Measurements from ENCODE around the gene ROBO4. TPM values are rescaled to one million over a fixed set of nuclear protein-coding genes. Genes with fewer than 3 reads are reported as not detected.

ROBO4 gene
- total RNA-seq, result 278 and 426 TPM in 2 replicates

DNA sequence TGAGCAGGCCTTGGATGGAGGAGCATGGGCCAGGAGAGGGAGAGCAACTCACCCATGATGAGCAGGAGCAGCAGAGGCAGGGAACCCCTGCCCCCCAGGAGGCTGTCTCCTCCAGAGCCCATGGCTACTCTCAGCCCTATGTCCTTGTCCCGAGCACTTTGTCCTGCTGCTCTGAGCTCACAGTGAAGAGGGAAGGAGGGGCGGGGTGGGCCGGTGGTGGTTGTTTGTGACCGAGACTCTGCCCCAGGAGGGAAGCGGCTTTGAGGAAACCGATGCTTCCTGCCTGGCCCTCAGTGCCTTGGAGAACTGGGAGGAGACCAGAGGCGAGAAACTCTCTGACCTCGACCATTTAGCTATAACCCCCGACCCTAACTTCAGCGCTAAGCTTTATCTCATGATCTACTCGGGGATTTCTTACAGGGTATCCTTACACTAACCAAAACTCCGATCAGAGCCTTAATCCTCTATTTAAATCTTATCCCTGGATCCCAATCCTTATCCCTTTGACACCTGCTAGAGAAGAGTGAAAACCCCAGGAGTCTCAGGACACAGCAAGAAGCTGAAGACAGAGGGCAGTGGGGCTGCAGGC, at the start of gene ROBO4:
TSS of gene ROBO4 (minus strand) at position 192 of the 589 bp plus-strand sequence. CDS start at position 122, 70 bp downstream.
- peak in 1 of 2 donors; percentile 81 for DNase-seq (ENCODE audit: low read depth in 2 of 2)

DNA sequence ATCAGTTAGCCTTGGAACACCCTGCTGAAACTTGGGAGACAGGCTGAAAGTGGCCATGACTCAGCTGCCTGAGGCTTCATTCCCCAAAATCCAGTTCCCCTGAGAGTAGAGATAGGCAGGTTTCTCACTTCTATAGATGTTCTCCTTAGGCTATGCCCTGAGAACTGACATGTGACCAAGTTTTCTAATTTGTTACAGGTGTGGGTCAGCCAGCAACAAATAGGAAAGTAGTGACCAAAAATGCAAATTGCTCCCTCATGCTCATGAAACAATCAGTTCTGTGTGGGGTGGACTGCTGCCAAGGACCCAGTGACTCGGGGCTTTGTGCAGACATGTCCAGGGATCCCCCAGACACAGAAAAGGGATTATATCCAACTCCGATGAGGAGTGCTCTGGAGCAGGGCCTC, 49.1 kb upstream of the ROBO4 start:
- DNase-seq (ENCODE audit: low read depth in 2 of 2), result no peak

DNA sequence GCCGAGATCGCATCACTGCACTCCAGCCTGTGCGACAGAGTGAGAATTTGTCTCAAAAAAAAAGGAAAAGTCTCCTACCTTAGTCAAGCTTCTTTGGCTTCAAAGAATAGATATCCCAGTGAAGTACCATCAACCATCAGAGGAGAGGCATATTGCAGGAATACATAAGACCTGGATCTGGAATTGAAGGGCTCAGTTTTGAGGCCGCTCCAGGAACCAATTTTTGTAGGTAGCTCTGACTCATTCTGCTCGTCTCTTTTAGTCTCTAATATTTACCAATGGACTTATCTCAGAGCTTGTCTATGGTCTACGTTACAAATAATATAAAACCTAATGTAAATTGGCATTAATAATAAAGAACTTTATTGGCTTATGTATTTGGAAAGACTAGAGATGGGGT, 48.2 kb upstream of the ROBO4 start:
- no peak for DNase-seq (ENCODE audit: low read depth in 2 of 2)

DNA sequence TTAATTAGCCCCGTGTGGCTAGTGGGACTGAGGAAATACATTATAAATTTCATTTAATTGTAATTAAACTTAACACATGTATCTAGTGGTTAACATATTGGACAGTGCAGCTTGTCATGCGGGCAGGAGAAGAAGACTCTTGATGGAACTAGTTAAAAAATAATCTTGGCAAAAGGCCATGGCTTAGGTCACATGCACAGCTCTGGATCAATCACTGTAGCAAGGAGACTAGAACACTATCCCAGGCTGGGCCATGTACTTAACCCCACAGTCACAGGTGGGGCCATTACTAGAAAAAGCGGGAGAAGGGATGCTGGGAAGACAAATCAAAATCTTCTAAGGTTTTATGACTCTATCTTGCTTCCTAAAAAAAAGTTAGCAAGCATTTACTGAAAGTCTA, 46.9 kb upstream of the ROBO4 start:
- DNase-seq (ENCODE audit: low read depth in 2 of 2), result no peak

DNA sequence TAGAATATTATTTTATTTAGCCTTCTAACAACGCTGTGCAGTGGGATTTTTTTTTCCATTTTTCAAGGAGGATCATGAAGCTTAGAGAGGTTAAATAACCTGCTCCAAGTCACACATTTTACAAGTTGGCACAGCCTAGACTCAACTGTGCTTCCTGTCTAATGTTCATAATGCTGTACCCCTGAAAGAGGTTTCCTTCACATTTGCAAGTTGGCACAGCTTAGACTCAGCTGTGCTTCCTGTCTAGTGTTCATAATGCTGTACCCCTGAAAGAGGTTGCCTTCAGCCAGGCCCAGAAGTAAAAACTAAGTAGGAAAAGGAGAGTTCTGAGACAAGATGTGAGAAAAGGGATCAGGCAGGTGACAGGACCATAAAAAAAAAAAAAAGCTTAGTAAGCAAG, 46.1 kb upstream of the ROBO4 start:
- no peak for DNase-seq (ENCODE audit: low read depth in 2 of 2)

DNA sequence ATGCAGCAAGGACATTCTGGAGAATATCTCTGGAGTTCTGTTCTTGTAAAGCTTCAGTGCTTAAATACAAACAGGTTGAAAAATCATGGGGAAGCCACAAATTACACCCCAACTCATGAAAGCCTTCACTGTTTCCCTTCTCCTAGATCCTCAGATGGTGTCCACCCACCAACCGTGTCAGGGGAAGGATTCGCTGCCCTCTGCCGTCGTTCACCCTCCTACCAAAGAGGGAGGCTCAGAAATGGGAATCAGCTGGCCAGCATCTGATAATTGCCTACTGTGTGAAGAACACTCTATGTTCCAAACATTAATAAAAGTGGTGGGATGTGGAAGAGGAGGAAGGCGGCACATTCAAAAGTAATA, 45.6 kb upstream of the ROBO4 start:
- no peak for DNase-seq (ENCODE audit: low read depth in 2 of 2)

DNA sequence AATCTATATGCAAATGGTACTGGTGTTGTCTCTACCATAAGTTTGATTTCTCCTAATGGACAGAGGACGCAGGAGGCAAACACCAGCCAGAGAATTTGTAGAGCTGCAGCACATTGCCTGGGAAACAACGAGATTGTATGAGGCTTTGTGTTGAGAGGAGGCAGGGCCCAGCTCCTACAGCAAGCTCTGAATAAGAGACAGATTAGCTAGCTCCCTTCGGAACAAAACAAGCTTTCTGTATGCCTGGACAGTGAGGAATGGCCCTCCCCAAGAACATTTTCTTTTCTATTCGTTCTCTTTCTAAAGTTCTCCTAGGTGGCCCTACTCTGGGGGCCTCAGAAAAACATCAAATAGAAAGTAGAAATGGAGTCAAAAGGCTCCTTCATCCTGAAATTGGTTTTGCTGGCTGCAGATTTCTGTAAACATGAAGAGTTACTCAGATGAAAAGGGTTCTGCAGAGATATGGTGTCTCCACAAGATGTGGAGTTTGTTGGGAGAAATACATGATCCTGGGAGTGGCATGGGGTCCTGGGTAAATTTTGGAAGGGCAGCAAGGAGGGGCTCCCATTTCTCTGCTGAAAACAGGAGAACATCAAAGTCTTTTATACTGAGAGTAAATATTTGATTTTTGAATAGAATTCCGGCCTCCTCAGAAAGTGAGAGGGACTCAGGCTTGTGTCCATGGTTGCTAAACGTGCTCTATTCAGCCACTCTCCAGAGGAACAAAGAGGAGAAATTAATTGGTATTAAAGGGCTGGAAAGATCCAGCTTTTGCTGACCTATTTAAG, 45.0 kb upstream of the ROBO4 start:
- no peak for DNase-seq (ENCODE audit: low read depth in 2 of 2)

DNA sequence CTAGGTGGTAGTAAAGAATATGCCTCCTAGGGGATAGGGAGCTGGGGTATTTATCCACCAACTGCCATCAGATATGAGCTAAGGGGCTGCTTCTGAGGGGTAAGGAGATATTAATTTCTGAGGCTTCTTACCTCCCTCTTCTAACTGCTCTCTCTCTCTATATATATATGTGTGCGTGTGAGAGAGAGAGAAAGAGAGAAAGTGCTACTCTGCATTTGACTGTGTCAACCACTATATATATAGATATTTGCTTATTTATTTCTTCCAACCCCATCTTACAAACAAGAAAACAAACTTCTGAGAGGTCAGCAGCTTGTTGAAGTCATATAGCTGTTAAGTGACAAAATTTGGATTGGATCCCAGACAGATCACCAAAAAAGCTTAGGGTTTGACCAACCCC, 44.0 kb upstream of the ROBO4 start:
- DNase-seq (ENCODE audit: low read depth in 2 of 2), result no peak

DNA sequence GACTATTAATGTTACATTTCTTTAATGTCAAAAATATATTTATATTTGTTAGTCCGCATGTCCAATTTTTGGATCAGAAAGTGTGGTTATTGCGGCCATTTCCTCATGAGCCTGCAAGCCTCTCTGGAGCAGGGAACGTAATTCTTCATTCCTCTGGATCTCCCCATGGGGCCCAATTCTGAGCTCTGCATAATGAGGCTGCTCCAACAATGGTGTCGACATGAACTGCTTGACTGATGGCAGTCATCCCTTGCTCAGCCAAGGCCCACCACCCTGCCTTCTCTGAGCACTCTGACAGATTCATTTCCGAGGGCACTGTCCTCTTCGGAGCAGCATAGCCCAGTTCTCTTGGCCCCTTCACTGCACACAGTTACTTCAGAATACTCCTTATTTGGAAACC, 41.3 kb upstream of the ROBO4 start:
- DNase-seq (ENCODE audit: low read depth in 2 of 2), result no peak

DNA sequence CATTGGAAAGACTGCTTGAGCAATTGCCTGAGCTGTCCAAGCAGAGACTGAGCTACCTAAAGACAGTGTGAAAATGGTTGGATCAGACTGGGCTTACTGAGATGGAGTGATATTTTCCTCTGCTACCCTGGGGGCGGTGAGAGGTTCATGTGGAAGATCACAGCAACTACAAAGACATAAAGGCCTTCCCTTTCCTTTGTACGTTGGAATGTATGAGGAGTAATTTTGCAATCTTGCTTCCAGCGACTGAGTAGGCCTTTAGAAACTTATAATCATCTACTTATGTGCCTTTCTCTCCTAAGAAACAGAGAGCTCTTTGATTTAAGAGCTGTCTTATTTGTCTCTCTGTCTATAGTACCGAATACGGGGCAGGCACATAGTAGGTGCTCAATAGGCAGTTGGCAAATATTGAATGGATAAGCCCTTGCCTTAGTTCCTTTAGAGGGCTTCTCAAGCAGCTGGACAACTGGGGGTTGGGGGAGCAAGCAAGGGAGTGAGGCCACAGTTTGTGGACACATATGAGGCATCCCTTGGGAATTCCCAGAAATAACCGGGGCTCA, 40.6 kb upstream of the ROBO4 start:
- DNase-seq (ENCODE audit: low read depth in 2 of 2), result no peak

DNA sequence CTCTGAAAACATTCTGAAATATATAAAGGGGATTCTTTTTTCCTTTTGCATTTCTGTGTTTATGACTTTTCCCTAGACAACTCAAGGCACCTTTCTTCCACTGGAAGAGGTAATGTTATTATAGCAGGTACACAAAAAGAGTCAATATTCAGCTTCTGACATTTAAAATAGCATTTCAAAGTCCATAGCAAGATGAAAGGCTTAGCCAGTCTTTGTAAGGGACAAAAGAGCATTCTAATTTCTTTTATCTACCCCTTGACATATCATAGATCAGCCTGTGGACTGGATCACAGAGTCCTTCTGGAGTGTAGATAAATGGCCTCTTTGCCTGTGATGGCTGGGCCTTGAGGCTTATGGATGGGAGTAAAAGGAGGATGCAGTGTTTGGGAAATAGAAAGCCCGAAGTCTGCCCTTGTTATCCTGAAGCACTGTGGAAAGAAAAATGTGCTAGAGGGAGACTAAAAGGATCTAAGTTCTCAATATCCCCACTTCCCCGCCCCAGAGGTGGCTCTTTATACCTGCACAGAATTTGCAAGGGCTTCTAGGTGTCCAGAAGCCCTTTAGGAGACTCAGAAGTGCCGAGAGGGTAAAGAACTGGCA, 39.8 kb upstream of the ROBO4 start:
- no peak for DNase-seq (ENCODE audit: low read depth in 2 of 2)

DNA sequence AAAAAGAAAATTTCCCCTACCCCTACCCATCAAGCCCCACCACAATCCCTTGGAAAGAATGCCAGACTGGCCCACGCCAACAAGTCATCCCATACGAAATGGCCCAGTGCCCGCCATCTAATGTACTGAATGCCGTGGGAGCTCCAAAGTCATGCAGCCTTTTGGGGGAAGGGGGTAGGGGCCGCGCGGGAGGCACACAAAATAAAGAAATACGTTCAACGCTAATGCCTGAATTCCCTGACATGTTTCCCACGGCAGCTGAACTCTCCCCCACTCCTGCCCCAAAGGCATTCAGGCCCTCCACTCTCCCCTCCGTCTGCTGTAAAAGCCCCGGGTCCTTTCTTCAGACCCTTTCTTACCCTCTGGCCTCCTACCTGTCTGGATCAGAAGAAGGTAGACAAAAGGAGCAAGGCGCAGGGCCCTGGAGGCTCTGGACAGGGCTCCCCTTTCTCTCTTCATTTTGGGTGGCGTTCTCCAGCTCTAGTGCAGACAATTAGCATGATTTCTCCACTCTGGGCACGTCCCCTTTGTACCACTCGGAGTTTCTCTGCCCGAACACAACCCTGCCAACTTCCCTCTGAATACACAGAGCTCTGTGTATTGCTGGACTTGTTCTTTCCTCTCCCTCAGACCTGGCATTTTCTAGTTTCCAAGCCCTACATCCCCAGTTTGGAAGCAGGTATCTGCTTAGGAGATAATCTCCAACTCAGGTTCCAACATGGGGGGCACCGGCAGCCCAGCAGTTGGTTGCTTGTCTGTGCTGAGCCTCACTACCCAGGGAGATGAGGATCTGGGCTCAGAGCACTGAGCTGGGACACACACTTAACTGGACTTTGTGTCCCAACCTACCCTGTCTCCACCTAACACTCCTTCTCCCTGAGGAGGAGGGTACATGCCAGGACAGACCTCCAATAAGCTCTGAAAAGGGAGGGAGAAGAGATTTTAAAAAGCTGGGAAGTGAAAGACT, 38.2 kb upstream of the ROBO4 start, which contains the start of gene HEPACAM:
TSS of gene HEPACAM (minus strand) at position 500 of the 967 bp plus-strand sequence. CDS start at position 459, 41 bp downstream.
- no peak for DNase-seq (ENCODE audit: low read depth in 2 of 2)

DNA sequence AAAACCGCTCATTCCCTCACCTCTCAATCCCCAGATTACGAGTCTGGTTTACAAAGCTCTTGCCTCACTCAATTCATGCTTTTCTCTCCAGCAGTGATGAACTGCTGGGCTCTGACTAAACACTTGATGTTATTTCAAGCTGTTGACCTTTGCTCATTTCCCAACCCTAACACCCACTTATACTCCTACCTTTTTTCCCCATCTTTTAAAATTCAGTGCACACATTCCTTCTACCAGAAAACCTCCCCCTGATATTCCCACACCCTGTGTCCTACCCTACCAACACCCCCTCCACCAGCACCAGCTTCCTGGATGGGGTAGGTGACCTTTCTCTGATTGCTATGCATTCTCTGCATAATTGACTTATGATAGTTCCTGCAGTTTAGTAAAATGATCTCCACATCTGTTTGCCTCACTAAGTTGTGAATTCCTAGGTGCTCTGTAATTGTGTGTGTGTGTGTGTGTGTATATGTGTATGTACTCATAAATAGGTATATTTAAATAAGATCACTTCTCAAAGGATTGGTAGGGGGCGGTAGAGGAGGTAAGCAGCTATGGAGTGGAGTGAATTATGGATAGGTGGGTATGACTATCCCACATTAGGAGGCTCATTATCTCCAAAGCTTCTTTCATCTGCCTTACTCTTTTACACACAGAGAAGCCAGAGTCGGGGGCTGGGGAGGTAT, 37.3 kb upstream of the ROBO4 start:
- peak; percentile 39 to 58 for DNase-seq (ENCODE audit: low read depth in 2 of 2)

DNA sequence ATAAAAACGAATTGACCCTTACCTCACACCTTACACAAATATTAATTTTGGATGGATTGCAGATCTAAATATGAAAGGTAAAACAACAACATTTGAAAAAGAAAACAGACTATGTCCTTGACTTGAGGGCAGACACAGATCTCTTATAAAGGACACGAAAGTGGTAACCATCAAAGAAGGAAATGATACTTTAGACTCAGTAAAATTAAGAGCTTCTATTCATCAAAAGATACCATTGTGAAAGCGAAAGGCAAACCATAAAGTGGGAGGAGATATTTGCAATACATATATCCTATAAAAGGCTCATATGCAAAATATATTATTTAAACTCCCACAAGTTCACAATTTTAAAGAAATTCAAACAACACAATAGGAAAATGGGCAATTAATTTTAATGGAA, 33.1 kb upstream of the ROBO4 start:
- no peak for DNase-seq (ENCODE audit: low read depth in 2 of 2)

DNA sequence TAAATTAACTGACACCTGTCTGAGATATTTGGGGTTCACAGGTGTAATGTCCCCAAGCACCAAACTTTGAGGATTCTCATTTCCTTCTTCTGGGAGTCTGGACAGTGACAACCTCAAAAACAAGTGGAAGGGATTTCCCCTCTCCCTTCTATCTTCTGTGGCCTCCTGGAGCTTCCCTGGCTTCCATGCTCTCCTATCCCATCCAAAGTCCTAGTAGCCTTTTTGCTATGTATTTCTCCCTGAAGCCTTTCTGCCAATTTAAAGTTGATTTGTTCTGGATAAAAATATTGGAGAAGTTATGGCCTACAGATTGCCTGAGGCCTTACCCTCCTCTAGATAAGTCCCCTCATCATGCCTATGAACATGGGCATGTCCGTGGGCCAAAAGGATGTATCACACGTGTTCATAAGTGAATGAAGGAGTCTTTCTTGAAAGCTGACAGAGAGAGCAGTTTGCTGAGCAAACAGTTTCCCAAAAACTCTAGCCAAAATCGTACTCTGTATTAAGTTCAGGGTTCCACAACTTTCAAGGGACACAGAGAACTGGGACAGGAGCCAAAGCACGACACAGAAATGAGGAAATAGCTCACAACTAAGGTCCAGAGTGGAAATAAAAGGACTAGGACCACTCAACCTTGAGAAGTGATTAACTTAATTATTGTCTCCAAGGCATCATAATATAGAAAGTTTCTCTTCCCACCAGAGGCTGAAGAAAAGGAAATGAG, 31.4 kb upstream of the ROBO4 start:
- DNase-seq (ENCODE audit: low read depth in 2 of 2), result no peak

DNA sequence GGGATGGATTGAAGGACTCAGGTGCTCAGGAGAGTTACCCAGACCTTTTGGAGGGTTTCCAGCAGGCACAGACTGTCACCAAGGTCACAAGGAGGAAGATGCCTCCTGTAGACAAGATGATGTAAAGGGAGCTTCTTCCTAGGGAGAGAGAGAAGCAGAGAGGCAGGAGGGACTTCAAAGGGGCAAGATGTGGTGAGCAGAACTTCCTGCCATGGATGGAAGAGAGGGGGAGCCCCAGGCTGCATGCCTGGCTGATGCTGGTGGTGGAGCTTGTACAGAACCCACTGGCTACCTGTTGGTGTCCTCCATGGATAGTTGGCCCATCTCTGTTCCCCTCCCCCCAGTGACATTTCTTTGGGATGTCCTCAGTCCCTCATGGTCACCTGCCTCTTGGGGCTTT, 25.6 kb upstream of the ROBO4 start:
- no peak for DNase-seq (ENCODE audit: low read depth in 2 of 2)

DNA sequence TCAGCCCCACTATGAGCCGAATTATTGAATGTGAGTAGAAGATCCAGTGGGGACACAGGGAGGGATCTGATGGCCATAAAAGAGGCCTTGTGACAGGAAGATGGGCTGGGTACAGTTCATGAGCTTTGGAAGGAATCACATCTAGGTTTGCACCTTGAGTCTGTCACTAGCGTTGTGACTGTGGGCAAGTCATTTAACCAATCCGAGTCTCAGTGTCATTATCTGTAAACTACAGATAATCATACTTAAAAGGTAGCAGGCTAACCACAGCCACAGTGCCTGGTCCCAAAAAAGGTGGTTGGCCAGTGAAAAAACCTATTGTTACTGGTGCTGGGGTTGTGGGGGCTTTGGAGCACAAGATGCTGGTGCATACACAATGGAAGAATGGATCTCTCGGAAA, 25.2 kb upstream of the ROBO4 start:
- DNase-seq (ENCODE audit: low read depth in 2 of 2), result no peak

DNA sequence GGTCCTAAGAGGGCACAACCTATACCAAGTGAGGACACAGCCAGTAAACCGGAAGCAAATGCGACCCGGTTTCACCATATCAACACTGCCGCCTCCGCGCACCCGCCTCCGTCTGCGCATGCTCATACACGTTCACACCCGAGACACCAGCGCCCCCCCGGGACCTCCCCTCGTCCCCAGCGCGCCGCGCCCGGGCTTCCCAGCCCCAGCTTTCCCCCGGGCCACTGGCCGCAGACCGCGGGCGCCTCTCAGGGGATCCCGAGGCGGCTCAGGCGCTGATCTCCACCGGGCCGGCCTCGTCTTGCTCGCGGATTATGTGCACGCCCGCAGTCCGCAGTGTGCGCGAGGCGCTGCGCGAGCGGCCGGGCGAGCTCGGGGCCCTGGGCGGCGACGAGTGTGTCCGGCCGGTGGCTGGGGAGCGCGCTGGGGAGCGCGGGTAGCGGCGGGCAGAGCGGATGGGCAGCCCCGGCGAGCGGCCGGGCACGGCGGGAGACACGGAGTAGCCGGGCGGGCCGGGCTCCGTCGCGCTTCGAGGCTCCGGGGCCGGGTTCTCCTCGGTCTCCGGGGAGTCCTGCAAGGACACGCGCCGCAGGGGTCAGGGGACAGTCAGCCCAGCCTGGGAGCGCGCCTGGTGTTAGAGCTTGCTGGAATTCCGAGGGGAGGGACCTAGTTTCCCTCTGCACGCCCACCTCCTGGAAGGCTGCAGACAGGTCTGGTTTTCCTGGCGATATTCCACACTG, 23.4 kb upstream of the ROBO4 start:
- peak; percentile 84 for DNase-seq (ENCODE audit: low read depth in 2 of 2)

DNA sequence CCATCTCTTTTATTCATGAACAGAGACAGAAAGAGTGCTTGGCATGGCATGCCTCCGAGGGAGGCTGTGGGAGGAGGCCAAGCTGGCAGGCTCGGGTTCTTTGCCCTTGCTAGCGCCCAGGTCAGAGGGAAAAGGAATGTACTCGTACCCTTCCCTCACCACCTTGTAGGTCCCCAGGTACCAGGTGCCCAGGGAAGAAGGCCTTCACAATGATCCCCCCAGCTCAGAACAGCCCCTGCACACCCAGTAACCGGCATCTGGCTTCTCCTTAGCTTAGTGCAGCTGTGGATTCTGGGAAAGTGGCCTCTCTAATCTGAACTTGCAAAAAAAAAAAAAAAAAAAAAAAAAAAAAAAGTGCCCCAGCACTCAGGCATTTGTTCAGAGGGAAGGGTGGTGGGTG, 22.7 kb upstream of the ROBO4 start:
- no peak for DNase-seq (ENCODE audit: low read depth in 2 of 2)

All from dermis microvascular lymphatic vessel endothelial cell (primary cell).